OCI-LY7 (cell line): ENCODE results near the gene TBC1D4. TPM values are rescaled to one million over a fixed set of nuclear protein-coding genes. Genes with fewer than 3 reads are reported as not detected.

Source experiments
- BruUV-seq: library from RNA; stranded (reverse); fragments of 400-500 nt; replicated peaks from 2 replicates; lab custom pipeline; 2021; lab: Mats Ljungman, UMichigan
- CTCF ChIA-PET: fragments of 300-600 bp; sonication (Branson Sonifier 250); formaldehyde crosslinking; loops from one replicate; lab custom pipeline; 2022; ENCODE audit warnings: antibody characterized with exemption; ENCODE audit not compliant: unreplicated experiment; lab: Charles Lee
- POLR2A ChIA-PET: fragments of 300-600 bp; sonication (Branson Sonifier 250); formaldehyde crosslinking; loops from one replicate; lab custom pipeline; 2022; ENCODE audit warnings: antibody characterized with exemption; lab: Charles Lee
- DNase-seq: peaks from one replicate; pipeline ENCODE4 v3.0.0-alpha.2; 2015; ENCODE audit warnings: low spot score
- H2AFZ ChIP-seq: fragments of 200-600 bp; sonication (generic), shearing (Covaris generic); 2 replicates; pipeline ENCODE4 v1.6.1; 2014; ENCODE audit warnings: mild to moderate bottlenecking, antibody characterized with exemption, low read length, moderate library complexity
- H3K27ac ChIP-seq: fragments of 200-600 bp; sonication (generic); 2 replicates; pipeline ENCODE4 v1.5.1; 2014; ENCODE audit warnings: mixed run types, low read depth, mild to moderate bottlenecking, moderate library complexity, low read length, inconsistent platforms; ENCODE audit not compliant: poor library complexity, severe bottlenecking
- H3K36me3 ChIP-seq: fragments of 200-600 bp; sonication (generic); 2 replicates; pipeline ENCODE4 v1.6.1; 2014; ENCODE audit warnings: mild to moderate bottlenecking, antibody characterized with exemption, low read length, moderate library complexity, mixed read lengths; ENCODE audit not compliant: insufficient read depth
- H3K4me1 ChIP-seq: fragments of 200-600 bp; sonication (generic); 2 replicates; pipeline ENCODE4 v1.5.1; 2014; ENCODE audit warnings: mild to moderate bottlenecking, low read length; ENCODE audit not compliant: insufficient read depth, poor library complexity, severe bottlenecking
- H3K4me2 ChIP-seq: fragments of 200-600 bp; sonication (generic); 2 replicates; pipeline ENCODE4 v1.6.1; 2014; ENCODE audit warnings: mild to moderate bottlenecking, low read length
- H3K4me3 ChIP-seq: fragments of 200-600 bp; sonication (generic); 2 replicates; pipeline ENCODE4 v1.5.1; 2014; ENCODE audit warnings: mild to moderate bottlenecking, low read depth, low read length; ENCODE audit not compliant: poor library complexity, severe bottlenecking
- H3K79me2 ChIP-seq: fragments of 200-600 bp; sonication (generic); 2 replicates; pipeline ENCODE4 v1.6.1; 2016; ENCODE audit warnings: low read depth, mild to moderate bottlenecking, low read length, moderate library complexity, mixed read lengths; ENCODE audit not compliant: insufficient read depth
- H3K9me2 ChIP-seq: fragments of 200-600 bp; sonication (generic); 2 replicates; pipeline ENCODE4 v1.6.1; 2016; ENCODE audit warnings: mild to moderate bottlenecking, low read length, mixed read lengths; ENCODE audit not compliant: insufficient read depth
- H3K9me3 ChIP-seq: fragments of 200-600 bp; sonication (generic); 2 replicates; pipeline ENCODE4 v1.6.1; 2014; ENCODE audit warnings: mild to moderate bottlenecking, mixed run types, low read length, mixed read lengths
- H4K20me1 ChIP-seq: fragments of 200-600 bp; sonication (generic); 2 replicates; pipeline ENCODE4 v1.6.1; 2014; ENCODE audit warnings: mild to moderate bottlenecking, antibody characterized with exemption, low read length, moderate library complexity, mixed read lengths; ENCODE audit not compliant: insufficient read depth
- CTCF ChIP-seq: fragments of 200-600 bp; sonication (generic); conservative IDR thresholded peaks from 2 replicates; pipeline ENCODE4 v1.5.1; 2014; ENCODE audit warnings: mild to moderate bottlenecking, antibody characterized with exemption, low read length, moderate library complexity, mixed read lengths
- EZH2phosphoT487 ChIP-seq: fragments of 200-600 bp; sonication (generic); IDR thresholded peaks from 2 replicates; pipeline ENCODE4 v1.6.1; 2018; ENCODE audit warnings: low read depth, borderline replicate concordance, mild to moderate bottlenecking, mixed run types, antibody characterized with exemption, low read length, moderate library complexity, mixed read lengths
- intact Hi-C: fragments of 100-400 bp; cut with micrococcal nuclease; formaldehyde crosslinking; loops from one replicate; pipeline ENCODE4 v1.10.0; 2022; ENCODE audit not compliant: unreplicated experiment
- total RNA-seq, 2 experiments: library from RNA; depleted of rRNA in 1 of 2; stranded (reverse); fragments of >200 nt in 1 of 2; shearing (Covaris generic) in 1 of 2; gene quantifications; 2 replicates each; pipeline ENCODE4 v1.2.3, GENCODE V29; 2014 to 2022

Gene TBC1D4
- total RNA-seq, 2 experiments from 2014 or later = 21.7 to 24.3 TPM

- peak; percentile 82 for DNase-seq
- peaks cover 12% of the 10 kb centered on the region; the same call in 1 of the 2 replicates for H3K36me3 ChIP-seq
- H4K20me1 ChIP-seq = peaks cover 26% of the 10 kb centered on the region
- peak overlapping the region; percentile 76 for H3K4me3 ChIP-seq
- no peak for TF ChIP-seq EZH2phosphoT487
- TF ChIP-seq CTCF = no peak
- H2AFZ ChIP-seq = peak overlapping the region; percentile 91
- ChIA-PET POLR2A (interaction anchor here (0.6 kb wide), 1 partner anchor 1576 kb away, joined by 4 read pairs; no protein-coding TSS in a partner anchor), CTCF (no interaction called here)
- H3K9me2 ChIP-seq = no peaks in the 10 kb centered on the region
- peaks cover 46% of the 10 kb centered on the region for H3K79me2 ChIP-seq
- peak overlapping the region; percentile 84 for H3K4me2 ChIP-seq
- H3K9me3 ChIP-seq = no peaks in the 10 kb centered on the region
- BruUV-seq = no TSS peak
- H3K4me1 ChIP-seq = peaks cover 31% of the 10 kb centered on the region
- intact Hi-C loops = loop anchor here (5.0 kb wide), 1 partner anchor 157 kb away; the partner anchor contains the start of gene LMO7
- H3K27ac ChIP-seq = peak overlapping the region; percentile 62
Measured at GRCh38 chr13:75480671-75481175, 1.2 kb downstream of the TBC1D4 start.

GRCh38 chr13:75479102-75479740, 2.7 kb downstream of the TBC1D4 start:
- intact Hi-C loops = no loop called here
- POLR2A ChIA-PET = interaction anchor here (0.7 to 1.8 kb wide), 3 partner anchors 9 to 113 kb away, joined by 5 to 8 read pairs (median 6); no protein-coding TSS in a partner anchor
- peak; percentile 14 for DNase-seq
- no peaks in the 10 kb centered on the region for H3K9me2 ChIP-seq
- H3K4me1 ChIP-seq = peaks cover 31% of the 10 kb centered on the region
- H3K9me3 ChIP-seq = no peaks in the 10 kb centered on the region
- peaks cover 26% of the 10 kb centered on the region for H4K20me1 ChIP-seq
- no peak overlapping the region for H2AFZ ChIP-seq
- BruUV-seq = no TSS peak
- peak overlapping the region; percentile 84 for H3K4me2 ChIP-seq
- peaks cover 12% of the 10 kb centered on the region; the same call in 1 of the 2 replicates for H3K36me3 ChIP-seq
- H3K79me2 ChIP-seq = peaks cover 54% of the 10 kb centered on the region
- peak overlapping the region; percentile 76 for H3K4me3 ChIP-seq
- CTCF ChIA-PET = no interaction called here
- TF ChIP-seq EZH2phosphoT487 = no peak
- TF ChIP-seq CTCF = no peak
- H3K27ac ChIP-seq = no peak overlapping the region

GRCh38 chr13:75478659-75479058, 3.3 kb downstream of the TBC1D4 start:
- ChIA-PET POLR2A (interaction anchor here (1.8 kb wide), 1 partner anchor 9 kb away, joined by 6 read pairs; no protein-coding TSS in a partner anchor), CTCF (no interaction called here)
- Histone ChIP-seq H3K4me3 (peak overlapping the region; percentile 76), H3K4me1 (peaks cover 31% of the 10 kb centered on the region), H4K20me1 (peaks cover 26% of the 10 kb centered on the region), H3K36me3 (peaks cover 12% of the 10 kb centered on the region; the same call in 1 of the 2 replicates), H3K9me2 (no peaks in the 10 kb centered on the region), H3K79me2 (peaks cover 54% of the 10 kb centered on the region), H2AFZ (no peak overlapping the region), H3K4me2 (peak overlapping the region; percentile 84), H3K9me3 (no peaks in the 10 kb centered on the region), H3K27ac (no peak overlapping the region)
- BruUV-seq = no TSS peak
- no peak for DNase-seq
- intact Hi-C loops = no loop called here
- TF ChIP-seq EZH2phosphoT487 (no peak), CTCF (no peak)
